ENCODE results near the gene SULT2B1.

The SULT2B1 gene

GRCh38 chr19:48587387-48587786, 35.4 kb downstream of the SULT2B1 start:
- in situ Hi-C loops (cut with MboI; ENCODE audit: low sequenced_read_pairs, unreplicated experiment), result loop anchor here (5.0 to 25.0 kb wide), 2 partner anchors 80 to 275 kb away; a partner anchor contains a TSS
- DNase-seq (ENCODE audit: low spot score), result no peak
- TF ChIP-seq CTCF (IDR thresholded peaks at IDR 0.05; ENCODE audit: borderline replicate concordance, control extremely low read depth, extremely low read depth, insufficient read depth, missing control alignments), result no peak

DNA sequence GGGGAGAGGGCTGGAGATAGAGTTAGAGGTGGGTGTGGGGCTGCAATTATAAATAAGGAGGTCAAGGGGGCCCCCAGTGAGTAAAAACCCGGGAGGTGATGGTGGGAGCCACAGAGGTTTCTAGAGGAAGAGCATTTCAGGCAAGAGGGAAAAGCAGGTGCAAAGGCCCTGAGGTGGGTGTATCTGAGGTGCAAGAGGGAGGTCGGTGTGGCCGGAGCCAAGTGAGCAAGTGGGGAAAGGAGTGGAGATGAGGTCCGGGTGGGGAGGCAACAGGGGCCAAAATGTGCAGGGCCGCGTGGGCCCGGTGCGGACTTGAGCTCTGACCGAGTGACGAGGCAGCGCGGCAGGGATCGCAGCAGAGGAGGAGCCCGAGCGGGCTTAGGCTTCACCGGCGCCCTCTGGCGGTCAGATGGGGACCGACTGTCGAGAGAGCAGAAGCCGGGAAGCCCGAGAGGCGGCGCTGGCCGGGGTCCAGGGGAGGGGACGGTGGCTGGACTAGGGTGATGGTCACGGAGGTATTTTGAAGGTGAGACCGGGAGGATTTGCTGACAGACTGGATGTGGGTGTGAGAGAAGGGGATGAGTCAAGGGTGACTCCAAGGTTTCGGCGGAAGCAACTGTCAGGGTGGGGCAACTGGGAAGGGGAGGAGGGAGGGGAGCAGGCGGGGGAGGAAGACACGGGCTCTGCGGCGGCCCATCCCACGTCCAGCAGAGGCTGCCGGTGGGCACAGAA, 36.9 kb downstream of the SULT2B1 start:
- in situ Hi-C loops (cut with MboI; ENCODE audit: low sequenced_read_pairs, unreplicated experiment), result loop anchor here (5.0 to 25.0 kb wide), 2 partner anchors 82 to 277 kb away; a partner anchor contains a TSS
- DNase-seq (ENCODE audit: low spot score), result peak; percentile 93
- TF ChIP-seq CTCF (IDR thresholded peaks at IDR 0.05; ENCODE audit: borderline replicate concordance, control extremely low read depth, extremely low read depth, insufficient read depth, missing control alignments), result peak; percentile 95

DNA sequence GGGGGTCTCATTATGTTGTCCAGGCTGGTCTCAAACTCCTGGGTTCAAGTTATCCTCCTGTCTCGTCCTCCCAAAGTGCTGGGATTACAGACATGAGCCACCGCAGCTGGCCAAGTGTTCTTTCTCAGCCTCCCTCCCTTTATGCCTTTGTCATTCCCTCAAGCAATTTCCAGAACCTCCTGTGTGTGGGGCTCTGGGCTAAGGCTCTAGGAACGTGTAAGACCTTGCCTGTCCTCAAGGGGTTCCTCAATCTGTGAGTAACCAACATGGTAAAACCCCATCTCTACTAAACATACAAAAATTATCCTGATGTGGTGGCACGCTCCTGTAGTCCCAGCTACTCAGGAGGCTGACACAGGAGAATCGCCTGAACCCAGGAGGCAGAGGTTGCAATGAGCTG, 39.0 kb downstream of the SULT2B1 start:
- TF ChIP-seq CTCF (IDR thresholded peaks at IDR 0.05; ENCODE audit: borderline replicate concordance, control extremely low read depth, extremely low read depth, insufficient read depth, missing control alignments), result no peak
- DNase-seq (ENCODE audit: low spot score), result no peak
- in situ Hi-C loops (cut with MboI; ENCODE audit: low sequenced_read_pairs, unreplicated experiment), result loop anchor here (25.0 kb wide), 1 partner anchor 279 kb away; a partner anchor contains a TSS

- in situ Hi-C loops (cut with MboI; ENCODE audit: low sequenced_read_pairs, unreplicated experiment), result loop anchor here (25.0 kb wide), 1 partner anchor 283 kb away; a partner anchor contains a TSS
- no peak for DNase-seq (ENCODE audit: low spot score)
- TF ChIP-seq CTCF (IDR thresholded peaks at IDR 0.05; ENCODE audit: borderline replicate concordance, control extremely low read depth, extremely low read depth, insufficient read depth, missing control alignments), result no peak
Observed at GRCh38 chr19:48595171-48595570, 43.2 kb downstream of the SULT2B1 start.

DNA sequence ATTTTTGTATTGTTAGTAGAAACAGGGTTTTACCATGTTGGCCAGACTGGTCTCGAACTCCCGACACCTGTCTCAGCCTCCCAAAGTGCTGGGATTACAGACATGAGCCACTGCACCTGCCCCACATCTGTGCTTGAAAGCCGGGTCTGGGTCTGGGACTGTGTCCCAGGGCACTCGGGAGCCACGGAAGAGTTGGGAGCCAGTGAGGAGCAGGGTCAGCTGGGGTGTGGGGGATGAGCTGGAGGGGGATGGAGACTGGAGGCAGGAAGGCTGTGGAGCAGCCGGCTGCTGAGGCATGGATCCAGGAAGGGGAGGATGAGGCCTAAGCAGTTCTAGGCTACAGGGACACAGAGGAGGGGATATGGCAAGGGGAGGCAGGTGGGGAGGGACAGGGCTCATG, 43.9 kb downstream of the SULT2B1 start:
- in situ Hi-C loops (cut with MboI; ENCODE audit: low sequenced_read_pairs, unreplicated experiment), result loop anchor here (25.0 kb wide), 1 partner anchor 284 kb away; a partner anchor contains a TSS
- no peak for DNase-seq (ENCODE audit: low spot score)
- no peak for TF ChIP-seq CTCF (IDR thresholded peaks at IDR 0.05; ENCODE audit: borderline replicate concordance, control extremely low read depth, extremely low read depth, insufficient read depth, missing control alignments)

GRCh38 chr19:48596237-48596636, 44.3 kb downstream of the SULT2B1 start:
- no peak for DNase-seq (ENCODE audit: low spot score)

More at GRCh38 chr19:48596237-48596636, 44.3 kb downstream of the SULT2B1 start:
- no peak for TF ChIP-seq CTCF (IDR thresholded peaks at IDR 0.05; ENCODE audit: borderline replicate concordance, control extremely low read depth, extremely low read depth, insufficient read depth, missing control alignments)
- in situ Hi-C loops (cut with MboI; ENCODE audit: low sequenced_read_pairs, unreplicated experiment), result loop anchor here (25.0 kb wide), 1 partner anchor 284 kb away; a partner anchor contains a TSS
